Activated CD4-positive, alpha-beta memory T cell treated with anti-CD3 and anti-CD28 coated beads, Interleukin-2, amount 10 ng/mL, durations not matched to agents 7 days and 5 days (primary cell): Measurements from ENCODE around the gene C3orf70. TPM values are rescaled to one million over a fixed set of nuclear protein-coding genes. Genes with fewer than 3 reads are reported as not detected.

Source experiments
- total RNA-seq, 2 experiments: library from RNA; stranded (reverse); gene quantifications; one replicate each; pipeline ENCODE4 v1.2.3, GENCODE V29; 2021

Gene C3orf70
- total RNA-seq, 2 experiments from 2014 or later: 0.03 TPM; not detected in 1

Other genes starting within 250 kb of the C3orf70 start
- 1 to 10 TPM; 1.9 to 2.0 TPM for gene EHHADH, start 101.0 kb upstream of the C3orf70 start, total RNA-seq
- gene MAP3K13, start 210.1 kb upstream of the C3orf70 start, total RNA-seq: 10 to 100 TPM; 11.0 to 11.3 TPM